Raji (cell line): ENCODE data around the gene TNRC6B.

ENCODE experiments used
- POLR2A ChIP-seq: IDR thresholded peaks from 2 replicates; pipeline ENCODE4 v1.6.1; 2011; ENCODE audit warnings: low read depth, low read length, control low read depth; ENCODE audit not compliant: insufficient read depth

TNRC6B gene

DNA sequence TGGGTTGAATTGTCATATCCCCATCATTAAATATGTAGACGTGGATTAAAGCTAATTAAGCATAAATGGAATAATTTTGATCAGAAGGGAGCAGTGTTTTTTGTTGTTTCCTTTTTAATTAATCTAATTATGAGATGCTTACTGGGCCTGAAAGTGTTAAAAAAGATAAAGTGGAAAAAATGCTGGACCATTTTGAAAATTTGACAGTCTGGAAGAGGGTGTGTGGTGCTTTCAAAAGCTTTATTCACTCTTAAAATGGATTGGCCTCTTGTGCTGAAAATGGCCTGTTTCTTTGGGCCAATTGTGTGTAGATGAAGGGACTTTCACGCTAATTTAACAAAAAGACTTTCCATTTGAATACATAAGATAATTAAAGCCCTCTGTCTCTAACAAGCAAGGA lies 1.8 kb downstream of the TNRC6B start:
- no peak for TF ChIP-seq POLR2A

DNA sequence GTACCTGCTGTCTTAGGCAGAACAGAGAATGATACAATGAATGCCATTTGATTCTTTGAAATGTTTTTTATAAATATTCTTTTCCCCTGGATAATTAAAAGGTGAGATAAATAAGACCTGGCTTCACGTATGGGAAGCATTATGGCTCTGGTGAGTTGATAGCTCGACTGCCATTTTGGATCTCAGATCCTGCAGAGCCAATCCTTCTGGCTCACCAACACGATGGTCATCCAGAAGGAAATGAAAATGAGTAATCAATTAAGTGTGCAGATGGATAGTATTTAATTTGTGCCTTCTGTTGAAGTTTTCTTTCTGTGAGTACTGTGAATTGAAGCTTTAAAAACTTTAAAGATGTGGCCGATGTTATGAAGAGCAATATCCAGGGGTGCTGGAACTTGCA lies 2.7 kb downstream of the TNRC6B start:
- no peak for TF ChIP-seq POLR2A

DNA sequence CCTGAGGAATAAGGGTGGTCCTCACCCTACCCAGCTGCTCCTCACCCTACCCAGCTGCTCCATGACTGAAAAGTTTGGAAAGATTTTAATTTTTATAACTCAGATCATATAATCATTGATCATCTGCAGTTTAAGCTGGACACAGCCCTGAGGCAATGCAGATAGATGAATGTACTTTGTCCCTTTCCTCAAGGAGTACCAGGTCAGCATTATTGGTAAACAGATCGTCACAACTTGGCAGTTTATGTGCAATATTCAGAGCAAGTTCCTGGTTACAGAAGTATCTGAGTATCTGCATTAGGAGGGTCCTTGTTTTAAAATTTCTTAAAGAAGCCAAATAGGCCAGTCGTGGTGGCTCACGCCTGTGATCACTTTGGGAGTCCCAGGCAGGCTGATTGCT lies 3.6 kb downstream of the TNRC6B start:
- no peak for TF ChIP-seq POLR2A

DNA sequence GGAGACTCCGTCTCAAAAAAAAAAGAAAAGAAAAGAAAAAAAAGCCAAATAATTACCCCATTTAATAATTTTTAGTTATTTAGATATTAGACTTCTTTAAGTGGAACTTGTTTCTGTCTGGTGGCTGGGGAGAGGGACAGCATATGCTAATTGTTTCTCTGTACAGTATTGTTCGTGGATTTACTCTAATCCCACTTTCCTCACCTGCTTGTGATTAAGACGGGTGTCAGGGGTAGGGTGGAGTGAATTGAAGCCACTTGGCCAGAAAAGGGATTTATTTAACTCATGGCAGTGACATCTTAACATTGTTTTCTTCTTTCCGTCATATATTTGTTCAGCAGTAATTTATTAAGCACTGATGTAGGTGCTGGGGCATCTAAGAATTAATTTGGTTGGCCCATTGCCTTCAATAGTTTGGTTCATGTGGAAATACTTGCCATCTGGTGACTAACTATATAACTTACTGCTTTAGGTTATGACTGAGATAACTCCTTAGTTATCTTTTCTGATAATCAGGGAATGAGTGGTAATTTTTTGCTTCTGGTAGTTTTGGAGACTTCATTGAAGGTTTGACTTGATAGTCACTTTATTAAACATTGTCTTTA lies 4.6 kb downstream of the TNRC6B start:
- no peak for TF ChIP-seq POLR2A

DNA sequence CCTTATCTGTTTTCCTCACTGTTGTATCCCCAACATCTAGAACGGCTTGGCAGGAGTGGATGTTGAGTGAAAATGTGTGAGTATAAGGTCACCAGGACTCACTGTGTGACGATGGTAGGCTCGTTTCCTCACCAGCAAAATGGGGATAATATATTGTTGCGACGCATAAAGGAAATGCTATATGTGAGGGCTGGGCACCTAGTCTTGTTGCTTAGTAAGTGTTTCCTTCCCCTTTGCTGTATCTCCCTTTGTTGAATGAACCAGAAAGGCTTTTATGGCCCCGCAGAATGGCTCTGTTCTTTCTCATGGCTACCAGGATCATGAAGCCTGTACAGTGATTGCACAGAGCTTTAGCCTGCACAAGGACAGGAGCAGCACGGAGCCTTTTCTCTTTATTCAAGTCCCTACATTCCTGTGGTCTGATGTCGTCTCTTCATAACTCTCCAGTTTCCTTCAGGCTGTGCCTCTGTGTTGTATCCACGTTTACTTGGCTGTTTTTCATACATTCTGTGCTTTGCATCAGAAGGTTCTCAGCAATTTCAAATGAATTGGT lies 5.4 kb downstream of the TNRC6B start:
- TF ChIP-seq POLR2A = no peak

DNA sequence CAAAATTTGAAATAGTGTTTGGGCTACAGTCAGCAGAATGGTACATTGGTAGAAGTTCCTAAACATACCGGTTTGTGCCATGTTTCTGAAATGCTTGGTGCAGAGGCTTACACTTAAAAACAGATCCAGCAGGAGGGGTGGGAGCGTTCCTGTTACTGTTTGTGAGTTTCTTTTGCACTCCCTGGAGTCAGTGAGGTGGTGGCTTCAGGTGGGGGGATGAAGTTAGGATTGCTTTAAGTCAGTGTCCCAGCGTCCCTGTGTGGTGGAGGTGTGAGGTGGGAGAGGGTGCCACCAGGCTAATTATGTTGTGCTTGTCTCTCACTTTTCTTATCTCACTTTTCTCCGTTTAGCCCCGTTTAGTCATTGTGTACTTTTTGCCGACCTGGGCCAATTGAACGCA lies 9.7 kb downstream of the TNRC6B start:
- TF ChIP-seq POLR2A = no peak

DNA sequence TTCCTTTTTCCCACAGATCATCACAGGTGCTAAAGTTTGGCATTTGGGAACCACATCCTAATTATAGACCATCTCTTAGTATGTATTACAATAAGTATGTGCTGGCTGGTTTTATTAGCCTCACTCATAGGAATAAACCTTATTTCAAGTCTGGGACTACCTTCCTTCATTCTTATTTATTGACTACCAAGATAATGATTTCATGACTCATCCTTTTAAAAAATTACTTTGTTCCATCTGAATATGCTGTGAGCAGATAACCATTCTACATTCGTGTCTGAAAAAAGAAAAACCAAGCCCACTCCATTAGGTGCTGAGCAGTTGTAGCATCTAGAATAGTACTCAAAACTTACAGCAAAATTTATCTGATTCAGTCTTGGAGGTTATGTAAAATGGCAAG lies 12.3 kb downstream of the TNRC6B start:
- TF ChIP-seq POLR2A = no peak

DNA sequence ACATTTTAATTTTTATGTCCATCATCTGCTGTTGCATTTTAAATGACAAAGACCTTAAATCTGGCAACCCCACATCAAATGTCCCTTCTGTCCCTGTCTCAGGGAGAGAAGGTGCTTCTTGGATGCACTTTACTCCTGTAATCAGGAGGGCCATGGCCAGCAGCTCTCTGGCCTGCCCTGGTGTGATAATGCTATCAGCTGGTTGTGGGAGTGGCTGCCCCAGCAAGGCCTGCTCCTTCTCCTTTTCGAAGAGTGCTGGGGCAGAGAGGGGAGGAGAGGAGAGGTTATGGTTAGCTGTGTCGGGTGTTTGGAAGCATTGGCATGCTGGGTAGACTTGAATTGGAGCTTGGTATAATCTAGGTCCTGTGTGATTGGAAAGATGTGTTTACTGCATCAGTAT lies 12.8 kb downstream of the TNRC6B start:
- no peak for TF ChIP-seq POLR2A

DNA sequence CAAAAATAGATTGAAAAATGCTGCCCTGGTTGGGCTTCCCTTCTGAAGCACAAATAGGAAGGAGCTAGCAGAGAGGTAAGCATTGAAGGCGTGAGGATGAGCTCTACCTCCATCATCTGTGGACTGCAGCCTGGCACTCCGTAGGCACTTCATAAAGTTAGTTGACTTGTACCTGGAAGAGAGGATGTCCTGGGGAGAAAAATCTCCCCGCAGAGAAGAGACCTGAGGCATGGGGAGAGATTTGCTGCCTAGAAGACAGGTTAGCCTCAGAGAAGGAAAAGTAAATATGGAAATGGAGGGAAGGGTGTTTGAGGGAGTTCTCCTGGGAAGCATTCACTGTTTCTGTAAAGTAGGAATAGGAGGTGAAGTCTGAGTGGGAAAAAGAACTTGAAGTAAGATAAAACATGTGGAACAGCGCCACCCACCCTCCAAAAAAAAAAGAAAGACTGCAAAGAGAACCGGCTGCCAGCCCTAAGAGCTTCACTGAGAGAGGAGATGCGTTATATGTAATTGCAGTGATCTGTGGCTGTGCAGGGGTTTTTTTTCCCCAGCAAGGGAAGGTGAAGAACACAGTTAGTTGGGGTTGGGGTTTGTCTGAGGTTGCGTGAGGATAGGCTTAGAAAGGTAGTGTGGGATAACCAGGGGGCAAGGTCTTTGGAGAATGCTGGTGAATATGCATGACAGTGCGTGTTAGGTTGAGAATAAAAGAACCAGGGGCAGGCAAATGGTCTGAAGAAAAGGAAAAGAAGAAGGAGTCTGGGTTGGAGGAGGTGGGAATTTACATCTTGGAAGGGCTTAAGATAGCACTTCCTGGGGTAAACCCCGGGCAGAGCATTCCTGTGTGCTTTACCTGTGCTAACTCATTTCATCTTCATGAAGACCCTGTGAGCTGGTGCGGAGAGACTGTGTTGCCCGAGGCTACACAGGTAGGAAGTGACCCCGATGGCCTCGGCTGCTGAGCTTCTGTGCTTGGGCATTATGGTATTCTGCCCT lies 16.0 kb downstream of the TNRC6B start:
- no peak for TF ChIP-seq POLR2A

DNA sequence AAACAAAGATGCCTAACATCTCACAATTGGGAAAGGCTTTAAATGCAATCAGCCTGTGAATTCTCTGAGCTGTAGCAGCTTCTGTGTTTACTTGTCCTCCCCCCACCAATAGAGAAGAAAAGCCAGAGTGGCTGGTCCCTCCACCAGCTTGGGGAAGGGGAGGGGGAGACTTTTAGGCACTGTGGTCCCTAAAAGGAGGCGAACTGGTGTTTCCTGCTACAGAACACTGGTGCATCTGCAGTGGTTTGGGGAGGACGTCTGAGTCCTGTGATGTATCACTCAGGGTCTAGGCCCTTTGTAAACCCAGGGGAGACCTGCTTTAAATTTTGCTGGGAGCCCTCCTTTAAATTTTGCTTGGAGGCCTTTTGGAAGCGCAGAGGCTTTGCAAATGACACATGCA lies 16.9 kb downstream of the TNRC6B start:
- no peak for TF ChIP-seq POLR2A

DNA sequence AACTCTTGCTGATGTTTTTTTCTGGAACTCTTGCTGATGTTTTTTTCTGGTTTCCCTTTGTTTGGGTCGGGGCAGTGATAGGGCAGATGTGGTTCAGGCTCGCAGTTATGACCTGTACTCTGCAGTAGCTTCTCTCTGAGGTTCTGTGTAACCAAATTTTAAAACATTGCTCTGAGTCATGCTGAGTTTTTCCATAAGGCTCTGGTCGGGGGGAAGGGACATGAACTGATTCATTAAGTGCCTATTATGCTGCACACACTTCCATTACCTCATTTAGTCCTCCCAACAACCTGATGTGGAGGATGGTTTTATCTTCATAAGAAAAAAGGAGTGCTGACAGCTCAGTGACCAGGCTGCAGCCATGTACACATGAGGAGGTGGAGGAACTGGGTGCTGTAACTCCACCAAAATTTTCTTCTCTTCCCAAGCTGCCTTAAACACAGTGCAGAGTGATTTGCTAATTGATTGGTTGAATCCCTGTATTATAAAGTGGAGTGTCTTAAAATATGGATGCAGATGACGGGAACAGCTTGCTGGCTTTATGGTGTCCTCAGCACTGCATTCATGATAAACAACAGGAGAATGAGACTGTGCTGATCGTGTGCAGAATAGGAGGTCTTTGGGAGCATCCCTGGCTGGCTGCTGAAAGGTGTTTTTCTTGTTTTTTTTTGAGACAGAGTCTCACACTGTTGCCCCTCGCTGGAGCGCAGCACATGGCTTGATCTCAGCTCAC lies 19.1 kb downstream of the TNRC6B start:
- no peak for TF ChIP-seq POLR2A

DNA sequence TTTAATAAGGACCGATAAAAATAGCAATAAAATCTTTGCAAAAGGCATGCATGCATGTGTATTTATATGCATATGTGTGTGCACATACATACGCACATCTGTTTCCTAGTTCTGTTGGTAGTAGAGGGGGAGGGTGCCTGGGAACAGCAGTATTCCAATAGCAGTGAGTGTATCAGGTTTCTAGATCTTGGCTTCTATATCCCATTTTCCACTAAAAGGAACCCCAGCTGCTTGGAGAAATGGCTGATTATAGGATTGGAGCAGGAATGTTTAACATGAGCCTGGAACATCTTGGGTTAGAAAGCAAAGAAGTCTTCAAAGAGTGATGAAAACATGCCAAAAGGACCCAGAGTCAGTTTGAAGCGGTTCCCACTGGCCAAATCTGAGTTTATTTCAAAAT lies 21.0 kb downstream of the TNRC6B start:
- TF ChIP-seq POLR2A = no peak

DNA sequence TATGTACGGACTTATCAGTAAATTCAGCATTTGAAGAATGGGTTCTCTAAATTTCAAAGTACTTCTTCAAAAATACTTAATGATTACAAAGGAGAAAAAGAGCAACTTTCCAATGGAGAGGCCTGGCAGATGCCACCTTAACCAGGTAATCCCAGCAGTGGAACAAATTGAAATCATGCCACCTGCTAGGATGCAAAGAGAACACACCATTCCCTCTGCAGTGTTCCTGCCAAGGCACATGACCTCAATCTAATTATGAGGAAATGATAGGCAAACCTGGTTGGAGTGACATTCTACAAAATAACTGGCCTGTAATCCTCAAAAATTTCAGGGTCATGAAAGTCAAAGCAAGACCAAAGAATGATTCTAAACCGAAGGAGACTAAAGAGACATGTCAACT lies 21.5 kb downstream of the TNRC6B start:
- no peak for TF ChIP-seq POLR2A

DNA sequence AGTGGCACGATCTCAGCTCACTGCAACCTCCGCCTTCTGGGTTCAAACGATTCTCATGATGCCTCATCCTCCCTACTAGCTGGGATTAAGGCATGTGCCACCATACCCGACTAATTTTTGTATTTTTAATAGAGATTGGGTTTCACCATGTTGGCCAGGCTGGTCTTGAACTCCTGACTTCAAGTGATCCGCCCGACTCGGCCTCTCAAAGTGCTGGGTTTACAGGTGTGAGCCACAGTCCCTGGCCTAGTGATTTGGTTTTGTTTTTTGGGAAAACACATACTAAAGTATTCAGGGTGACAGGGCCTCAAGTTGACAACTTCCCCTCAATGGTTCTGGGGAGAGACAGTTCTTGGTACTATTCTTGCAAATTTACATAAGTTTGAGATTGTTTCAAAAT lies 22.1 kb downstream of the TNRC6B start:
- no peak for TF ChIP-seq POLR2A

DNA sequence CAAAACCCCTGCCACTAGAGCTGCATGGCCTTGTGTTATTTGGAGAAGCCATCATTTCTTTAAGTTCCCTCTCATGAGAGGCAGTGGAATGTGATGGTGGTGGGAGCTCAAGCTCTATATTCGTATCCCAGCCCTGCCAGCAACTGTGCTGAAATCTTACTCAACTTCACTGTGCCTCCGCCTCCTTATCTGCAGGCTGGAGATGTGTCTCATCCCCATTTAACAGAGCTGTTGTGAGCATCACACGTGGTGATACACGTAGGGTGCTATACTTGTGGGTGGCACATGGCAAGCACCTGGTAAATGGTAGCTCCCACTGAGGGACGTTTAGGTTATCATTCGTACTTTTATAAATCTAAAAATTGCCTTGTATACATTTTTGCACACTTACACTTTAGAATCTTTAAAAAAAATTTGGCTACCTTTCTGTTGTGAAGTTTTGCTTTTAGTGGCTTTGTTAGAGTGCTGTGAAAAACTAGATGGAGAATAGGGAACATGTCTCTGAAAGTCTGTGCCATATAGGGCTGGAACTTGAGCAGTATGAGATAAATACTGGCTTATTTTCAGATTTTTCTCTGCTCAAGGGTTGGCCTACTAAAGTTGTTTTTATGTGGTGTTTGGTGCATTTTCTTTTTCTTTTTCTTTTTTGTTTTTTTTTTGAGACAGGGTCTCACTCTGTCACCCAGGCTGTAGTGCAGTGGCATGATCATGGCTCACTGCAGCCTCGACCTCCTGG lies 23.2 kb downstream of the TNRC6B start:
- no peak for TF ChIP-seq POLR2A
